NCI-H2081 (cell line): ENCODE results near the gene ZNF544.

Source experiments
- DNase-seq, 2 experiments: peaks; one replicate each; lab custom pipeline; 2025; lab: John Stamatoyannopoulos, UW

The ZNF544 gene

DNA sequence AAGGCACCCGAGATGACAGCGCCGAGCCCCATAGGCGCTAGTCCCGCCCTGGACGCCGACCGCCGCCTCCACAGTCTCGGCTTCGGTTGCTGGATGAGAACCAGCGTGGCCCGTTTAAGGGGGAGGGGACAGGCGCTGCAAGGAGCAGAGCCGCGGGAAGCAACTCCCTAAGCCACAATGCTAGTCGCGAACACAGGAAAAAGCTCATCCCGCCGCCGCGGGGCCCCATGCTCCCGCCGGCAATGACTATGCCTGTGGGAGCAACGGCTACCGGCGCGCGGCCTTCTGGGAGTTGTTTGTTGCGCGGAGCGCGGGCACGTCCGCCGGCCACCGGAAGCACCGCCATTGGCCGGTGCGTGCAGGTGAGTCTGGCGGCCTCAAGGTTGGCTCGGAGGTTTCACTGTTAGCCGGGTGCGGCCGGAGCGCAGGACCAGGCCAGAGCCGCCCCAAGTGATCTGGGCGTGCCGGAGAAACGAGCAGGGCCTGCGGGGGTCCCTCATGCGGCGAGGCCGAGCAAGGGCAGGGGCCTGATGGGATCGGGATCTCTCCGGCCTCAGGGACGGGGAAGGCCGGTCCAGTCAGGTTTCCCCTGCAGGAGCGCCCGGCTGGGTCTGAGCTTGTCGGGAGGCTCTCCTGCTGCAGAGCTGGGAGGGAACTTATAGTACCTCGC is at the start of gene ZNF544:
ZNF544 (plus strand) TSS at position 330 of the 670 bp plus-strand sequence. CDS start 15,110 bp downstream, outside the sequence.
- DNase-seq, result peak; percentile 76 to 86

DNA sequence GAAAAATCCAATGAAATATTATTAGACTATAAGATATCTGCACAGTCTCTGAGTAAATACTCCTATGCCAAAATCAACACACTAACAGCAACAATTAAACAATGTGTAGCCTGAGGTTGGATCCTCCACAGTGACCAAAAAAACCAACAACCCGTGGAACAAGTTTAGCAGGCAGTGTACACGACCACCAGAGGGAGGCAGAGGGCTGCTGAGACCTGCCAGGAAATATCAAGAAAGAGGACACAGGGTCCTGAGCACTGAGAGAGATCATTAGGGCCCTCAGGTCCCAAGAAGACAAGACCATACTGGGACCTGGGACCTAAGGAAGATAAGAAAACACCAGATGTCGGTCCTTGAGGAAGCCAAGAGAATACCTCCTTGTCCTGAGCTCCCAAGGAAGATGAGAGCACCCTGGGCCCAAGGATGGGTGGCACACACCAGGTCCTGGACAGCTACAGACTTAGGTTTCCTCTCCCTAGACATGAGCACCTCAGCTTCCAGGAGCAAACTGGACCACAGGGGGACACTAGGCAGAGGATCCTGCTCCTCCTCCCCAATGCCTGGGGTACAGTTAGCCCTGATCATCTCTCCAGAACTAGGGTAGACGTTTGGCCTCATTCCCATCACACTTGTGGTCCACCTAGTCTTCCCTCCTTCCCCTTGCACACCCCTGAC is 46.7 kb upstream of the ZNF544 start:
- peak; percentile 38 to 61 for DNase-seq

DNA sequence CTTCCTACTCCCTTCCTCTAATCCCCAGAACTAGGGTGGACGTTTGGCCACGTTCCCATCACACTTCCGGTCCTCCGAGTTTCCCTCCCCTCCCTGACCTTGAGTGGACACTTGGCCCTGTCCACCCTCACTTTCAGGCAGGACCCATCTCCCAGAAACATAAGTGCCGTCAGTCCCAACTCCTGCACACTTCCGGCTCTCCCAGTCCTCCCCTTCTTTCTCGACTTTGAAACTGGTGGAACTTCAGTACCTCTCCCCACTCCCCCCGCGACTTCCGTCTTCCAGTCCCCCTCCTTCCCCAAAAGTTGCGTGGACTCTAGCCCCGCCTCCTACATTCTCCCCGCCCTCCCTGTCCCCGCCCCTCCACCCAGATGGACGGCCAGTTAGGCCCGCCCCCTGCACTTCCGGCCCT is 46.1 kb upstream of the ZNF544 start:
- DNase-seq, result no peak

DNA sequence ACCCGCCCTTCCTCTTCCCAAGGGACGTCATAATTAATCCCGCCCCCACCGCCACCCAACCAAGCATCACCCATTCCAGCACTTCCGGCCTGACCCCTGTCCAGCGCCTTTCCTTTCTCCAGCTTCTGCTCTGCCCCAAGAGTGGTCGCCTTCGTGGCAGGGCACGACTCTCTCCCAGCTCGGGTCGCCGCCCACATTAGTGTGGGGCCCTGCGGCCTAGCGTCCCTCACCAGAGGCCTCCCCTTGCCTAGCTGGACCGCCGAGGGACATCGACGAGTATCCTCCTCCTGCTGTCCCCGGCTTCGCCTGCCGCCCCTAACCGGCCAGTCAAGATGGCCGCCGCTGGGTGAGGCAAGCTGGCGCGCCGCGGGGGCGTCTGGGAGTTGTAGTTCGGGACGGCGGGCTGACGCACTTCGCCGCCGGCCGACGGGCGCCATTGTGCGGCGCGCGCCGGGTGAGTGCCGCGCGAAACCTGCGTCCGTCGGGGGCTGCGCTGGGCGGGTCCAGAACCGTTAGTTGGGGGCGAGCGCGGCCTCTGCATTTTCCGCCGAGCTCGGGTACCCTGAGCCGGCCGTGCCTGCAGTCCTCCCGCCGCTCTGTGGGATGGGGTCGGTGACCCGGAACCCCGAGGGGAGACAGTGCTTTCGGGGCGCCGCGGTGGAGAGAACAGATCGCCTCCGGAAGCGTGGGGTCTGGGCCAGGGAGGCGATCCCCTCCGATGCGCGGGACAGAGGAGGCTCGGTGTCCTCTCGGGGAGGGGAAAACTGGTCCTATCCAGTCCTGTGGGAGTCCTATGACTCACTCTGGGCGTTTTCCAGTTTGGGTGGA is 45.5 kb upstream of the ZNF544 start, which contains the start of gene ZNF274:
ZNF274 (plus strand) TSS at position 73 of the 828 bp plus-strand sequence. CDS start 905 bp downstream, outside the sequence.
- peak; percentile 87 to 90 for DNase-seq

DNA sequence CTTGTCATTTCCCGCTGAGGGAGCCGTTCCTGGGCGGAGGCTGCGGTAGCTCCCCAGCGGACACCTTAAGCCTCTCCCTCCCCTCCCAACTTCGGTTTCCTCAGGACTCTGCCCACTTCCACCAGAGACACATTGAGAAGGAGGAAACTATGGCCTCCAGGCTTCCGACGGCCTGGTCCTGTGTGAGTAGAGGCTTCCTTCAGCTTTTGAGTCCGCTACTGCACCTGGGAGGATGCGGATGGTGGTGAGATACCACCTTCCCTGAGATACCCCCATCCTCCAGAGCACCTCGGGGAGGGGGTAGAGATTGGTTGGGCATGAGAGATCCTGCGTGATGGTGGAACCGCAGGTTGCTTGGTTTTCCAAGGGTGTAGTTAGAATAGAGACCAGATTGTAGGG is 44.9 kb upstream of the ZNF544 start:
- peak in 1 of 2 experiments; percentile 58 for DNase-seq

DNA sequence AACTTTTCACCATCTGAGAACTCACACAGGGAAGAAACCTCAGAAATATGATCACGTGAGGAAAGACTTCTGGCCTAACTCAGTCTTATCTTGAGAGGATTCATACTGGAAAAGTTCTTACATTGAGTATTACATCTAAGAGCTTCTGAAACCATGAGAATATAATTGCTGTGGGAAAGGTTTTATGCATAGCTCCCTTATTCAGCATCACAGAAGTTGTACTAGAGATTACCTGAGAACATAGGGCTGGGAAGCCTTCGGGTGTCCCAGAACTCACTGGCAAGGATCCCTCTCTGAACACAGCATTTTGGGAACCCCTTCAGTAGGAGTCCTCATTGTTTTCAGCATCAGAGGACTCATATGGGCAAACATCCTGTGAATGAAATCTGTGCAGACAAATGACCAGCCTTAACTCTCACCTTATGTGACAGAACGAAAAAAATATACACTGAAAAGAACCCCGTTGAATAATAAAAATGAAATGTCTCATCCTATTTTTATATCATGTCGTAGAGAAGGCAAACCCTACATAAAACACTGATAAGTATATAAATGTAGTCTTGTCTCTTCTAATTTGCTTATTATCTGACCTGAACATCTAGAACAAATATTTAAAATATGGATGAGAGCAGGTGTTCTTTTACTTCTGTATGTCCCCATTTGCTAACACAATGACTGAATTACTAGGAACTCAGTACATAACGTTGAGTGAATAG is 31.7 kb upstream of the ZNF544 start:
- no peak for DNase-seq

DNA sequence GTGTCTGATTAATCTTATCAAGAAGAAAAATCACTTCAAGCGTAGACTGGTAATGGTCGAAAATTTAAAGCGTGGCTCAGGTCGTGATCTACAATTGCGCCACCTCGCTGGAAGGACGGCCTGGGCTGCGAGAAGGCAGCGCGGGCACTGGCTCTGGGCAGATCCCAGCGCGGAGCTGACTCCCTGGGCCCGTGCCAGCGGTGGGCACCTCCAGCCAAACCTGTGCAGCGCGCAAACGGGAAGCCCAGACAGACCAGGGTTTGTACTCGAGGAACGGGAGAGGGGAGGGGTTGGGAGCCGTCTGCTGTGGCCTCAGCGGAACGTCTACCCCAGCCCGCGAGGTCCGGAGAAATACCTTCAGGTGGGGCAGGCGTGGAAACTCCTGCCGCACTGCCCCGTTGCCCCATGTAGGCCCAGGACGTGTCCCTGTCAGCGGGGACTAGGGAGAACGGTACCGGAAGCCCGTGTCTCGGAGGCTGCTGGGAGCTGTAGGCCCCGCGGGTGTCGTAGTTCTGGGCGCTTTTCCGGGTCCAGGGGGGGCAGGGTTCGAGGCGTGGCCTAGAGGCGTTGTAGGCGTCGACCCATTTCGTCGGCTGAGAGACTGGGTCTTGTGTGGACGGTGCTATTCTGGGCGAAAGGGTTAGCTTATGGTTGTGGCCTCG is 24.8 kb upstream of the ZNF544 start:
- no peak for DNase-seq

DNA sequence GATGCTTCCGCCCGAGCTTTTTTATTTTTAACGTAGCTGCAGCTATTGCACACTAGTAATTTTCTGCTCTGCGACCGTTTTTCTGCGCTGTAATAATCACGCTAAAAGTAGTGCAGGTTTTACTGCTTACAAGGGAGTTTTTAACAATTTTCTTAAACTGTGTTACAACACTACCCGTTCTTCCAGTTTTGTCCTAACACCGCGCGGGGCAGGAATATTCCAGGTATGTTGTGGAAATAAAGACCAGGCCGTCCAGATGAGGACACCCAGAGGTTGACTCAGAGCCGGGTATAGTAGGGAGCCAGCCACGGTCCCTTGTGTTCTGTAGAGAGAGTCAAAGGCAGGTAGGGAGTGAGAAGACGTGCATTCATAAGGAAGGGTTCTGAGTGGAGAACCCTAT is 24.1 kb upstream of the ZNF544 start:
- no peak for DNase-seq

DNA sequence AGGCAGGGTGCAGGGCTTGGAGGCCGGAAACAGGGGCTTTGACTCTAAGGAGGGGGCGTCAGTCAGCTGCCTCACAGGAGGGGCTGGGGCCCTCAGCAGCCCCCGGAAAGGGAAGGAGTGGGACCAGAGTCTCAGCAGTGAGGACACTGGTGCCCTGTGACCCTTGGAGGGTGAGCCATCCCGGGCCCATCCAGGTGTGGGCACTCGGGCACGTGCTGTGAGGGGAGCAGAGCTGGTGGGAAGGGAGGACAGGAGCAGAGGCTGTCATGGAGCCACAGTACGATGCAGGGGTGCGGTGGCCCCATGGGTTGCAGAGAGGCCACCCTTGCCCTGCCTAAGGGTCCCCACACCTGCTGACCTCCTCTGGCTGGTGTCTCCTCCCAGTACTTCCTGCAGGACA is 19.1 kb upstream of the ZNF544 start:
- no peak for DNase-seq

DNA sequence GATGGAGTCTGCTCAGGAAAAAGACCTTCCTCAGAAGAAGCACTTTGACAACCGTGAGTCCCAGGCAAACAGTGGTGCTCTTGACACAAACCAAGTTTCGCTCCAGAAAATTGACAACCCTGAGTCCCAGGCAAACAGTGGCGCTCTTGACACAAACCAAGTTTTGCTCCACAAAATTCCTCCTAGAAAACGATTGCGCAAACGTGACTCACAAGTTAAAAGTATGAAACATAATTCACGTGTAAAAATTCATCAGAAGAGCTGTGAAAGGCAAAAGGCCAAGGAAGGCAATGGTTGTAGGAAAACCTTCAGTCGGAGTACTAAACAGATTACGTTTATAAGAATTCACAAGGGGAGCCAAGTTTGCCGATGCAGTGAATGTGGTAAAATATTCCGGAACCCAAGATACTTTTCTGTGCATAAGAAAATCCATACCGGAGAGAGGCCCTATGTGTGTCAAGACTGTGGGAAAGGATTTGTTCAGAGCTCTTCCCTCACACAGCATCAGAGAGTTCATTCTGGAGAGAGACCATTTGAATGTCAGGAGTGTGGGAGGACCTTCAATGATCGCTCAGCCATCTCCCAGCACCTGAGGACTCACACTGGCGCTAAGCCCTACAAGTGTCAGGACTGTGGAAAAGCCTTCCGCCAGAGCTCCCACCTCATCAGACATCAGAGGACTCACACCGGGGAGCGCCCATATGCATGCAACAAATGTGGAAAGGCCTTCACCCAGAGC is 16.2 kb upstream of the ZNF544 start:
- no peak for DNase-seq

DNA sequence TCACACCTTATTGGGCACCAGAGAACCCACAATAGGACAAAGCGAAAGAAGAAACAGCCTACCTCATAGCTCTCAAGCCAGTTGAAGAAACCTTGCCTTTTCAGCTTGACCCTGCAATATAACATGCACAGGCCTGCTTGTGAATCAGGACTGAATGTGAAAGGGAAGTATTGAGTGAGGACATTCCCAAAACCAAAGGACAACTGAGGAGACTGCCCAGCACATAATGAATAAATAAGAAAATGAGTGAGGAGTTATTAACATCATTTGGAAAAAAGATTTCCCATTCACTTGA is 15.7 kb upstream of the ZNF544 start:
- no peak for DNase-seq

DNA sequence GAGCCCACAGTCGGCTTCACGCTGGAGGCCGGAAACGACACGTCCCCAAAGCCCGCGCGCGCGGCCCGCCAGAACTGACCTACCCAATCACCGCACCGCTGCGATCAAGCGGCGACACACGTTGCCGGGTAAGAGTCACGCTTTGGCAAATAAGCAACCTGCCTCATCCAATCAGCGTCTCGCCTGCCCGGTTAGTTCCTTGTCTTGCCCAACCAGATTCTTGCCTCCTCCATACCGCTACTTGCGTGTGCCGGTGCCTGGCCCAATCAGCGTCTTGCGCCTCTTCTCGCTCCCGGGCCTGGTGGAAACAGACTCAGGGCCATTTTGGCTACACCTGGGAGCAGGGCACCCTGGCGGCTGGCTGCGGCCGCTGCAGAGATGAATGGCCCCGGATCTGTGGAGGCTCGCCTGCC is 11.6 kb upstream of the ZNF544 start:
- DNase-seq, result no peak

DNA sequence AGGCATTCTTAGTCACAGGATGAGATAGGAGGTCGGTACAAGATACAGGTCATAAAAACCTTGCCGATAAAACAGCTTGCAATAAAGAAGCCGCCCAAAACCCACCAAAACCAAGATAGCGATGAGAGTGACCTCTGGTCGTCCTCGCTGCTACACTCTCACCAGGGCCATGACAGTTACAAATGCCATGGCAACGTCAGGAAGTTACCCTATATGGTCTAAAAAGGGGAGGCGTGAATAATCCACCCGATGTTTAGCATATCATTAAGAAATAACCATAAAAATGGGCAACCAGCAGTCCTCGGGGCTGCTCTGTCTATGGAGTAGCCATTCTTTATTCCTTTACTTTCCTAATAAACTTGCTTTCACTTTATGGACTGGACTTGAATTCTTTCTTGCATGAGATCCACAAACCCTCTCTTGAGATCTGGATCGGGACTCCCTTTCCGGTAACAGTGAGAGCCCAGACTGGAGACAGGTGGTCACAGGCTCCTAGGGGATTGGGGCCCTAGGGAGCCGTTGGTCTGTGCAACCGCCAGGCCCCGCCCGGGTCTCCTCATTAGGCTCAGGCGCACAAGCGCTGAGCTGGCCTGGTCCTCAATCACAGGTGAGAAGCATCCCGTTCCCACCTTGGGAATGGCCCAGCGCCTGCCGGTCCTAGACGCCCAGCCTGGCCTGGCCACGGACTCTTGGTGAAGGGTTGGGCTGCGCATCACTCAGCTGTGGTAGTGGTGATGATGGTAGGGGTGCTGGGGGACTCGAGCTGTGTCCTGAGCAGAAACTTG is 10.9 kb upstream of the ZNF544 start:
- DNase-seq, result no peak

DNA sequence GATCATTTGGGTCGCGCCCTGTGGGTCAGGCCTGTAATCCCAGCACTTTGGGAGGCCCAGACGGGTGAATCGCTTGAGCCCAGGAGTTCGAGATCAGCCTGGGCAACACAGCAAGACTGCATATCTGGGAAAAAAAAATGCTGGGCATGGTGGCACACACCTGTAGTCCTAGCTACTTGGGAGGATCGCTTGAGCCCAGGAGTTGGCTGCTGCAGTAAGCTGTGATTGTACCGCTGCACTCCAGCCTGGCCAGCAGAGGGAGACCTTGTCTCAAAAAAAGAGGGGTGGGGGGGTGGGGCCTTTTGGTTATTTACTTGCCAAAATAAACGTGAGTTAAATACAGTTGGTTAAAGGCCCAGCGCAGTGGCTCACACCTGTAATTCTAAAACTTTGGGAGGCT is 9.8 kb upstream of the ZNF544 start:
- peak; percentile 26 to 30 for DNase-seq

DNA sequence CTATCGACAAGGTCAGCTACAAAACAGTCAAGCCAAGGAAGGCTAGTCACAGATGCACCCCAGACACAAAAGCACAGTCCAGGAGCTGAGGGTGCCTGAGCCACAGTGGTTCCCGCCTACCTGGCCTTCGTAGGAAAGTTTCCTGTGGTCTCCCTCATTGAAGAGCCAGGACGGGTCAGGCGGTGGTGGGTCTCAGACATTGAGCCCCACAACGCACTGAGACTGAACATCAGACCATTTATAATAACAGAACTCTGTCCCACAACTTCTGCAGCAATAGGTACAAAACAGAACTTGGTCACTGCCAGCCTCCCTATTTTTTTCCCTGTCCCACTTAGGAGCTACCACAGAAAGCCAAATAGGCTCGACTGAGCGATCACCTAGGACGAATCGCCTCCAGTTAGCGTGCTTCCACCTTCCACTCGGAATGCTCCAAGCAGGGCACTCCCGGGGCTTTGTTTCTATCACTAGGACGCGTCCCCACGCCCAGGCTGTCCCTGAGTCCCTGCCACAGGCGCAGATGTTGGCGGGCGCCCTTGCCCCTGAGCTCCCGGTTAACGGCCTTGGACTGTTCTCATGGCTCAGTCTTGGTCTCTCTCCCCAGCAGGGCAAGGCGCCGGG is 640 bp upstream of the ZNF544 start:
- DNase-seq, result peak in 1 of 2 experiments; percentile 56

DNA sequence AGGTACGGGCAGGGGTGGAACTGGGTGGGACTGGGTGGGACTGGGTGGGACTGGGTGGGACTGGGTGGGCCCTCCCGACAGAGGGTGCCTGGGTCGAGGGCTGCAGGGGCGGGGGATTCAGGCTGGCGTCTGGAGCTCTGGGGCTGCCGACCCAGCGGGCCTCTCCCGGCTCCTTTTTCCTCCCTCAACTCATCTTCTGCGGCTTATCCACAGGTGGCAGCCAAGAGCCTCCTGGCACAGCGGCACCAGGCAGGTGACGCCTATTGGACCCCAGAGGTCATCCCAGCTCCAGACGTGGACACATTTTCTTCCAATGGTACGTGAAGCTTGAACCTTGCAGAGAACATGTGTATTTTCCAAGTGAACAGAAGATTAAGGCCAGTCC is 533 bp downstream of the ZNF544 start:
- peak; percentile 56 to 71 for DNase-seq

DNA sequence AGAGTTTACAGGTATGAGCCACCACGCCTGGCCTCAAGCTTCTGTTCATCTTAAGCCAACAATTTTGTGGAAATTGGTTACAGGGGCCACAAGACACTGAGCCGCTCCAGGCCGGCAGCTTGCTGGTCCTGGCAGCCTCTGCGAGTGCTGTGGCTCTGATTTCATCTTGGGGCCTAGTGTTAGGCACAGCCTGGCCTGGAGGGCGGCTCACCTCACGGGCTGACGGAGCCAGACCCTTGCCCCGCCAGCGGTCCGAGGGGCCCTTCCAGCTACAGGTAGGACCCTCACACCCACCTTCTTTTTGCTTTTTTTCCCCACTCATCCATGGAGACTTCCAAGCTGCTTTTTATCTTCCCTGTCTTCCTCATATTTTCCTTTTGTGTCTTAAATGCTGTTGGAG is 8.6 kb downstream of the ZNF544 start:
- DNase-seq, result no peak

DNA sequence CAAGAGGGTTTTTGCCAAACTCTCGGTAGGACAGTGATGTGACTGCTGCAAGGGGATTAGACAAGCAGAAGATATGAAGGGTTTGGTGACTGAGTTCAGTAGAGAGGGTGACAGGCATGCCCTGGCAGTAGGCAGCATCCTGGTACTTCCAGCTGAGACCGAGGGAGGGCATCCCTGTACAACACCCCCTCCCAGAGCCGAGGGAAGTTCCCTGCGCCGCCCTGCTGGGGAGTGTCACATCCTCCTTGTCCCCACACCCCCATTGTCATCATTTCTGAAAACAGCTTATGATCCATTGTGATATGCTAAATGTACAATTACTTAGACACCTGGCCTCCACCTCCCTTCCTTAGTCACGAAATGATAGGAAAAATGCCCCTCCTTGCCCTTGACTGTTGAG is 14.6 kb downstream of the ZNF544 start:
- no peak for DNase-seq

DNA sequence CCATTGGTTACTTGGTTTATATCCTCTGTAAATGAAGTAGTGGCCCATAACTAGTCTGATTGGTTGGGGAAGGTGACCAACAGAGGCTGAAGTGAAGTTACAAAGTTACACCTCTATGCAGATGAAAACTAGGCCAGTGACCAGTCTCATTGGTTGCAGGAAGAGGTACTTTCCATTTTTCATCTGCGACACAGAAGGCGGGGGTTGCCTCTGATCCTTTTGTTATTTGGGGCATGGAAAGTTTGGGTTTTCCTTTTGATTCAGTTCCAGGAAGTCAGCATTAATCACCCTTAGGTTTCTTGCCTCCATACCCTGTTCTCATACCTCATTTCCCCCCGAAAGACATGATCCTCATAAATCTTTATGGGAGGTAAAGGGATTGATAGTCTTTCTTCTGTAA is 20.2 kb downstream of the ZNF544 start:
- no peak for DNase-seq
